Measurements from ENCODE around the gene LIPC. TPM values are rescaled to one million over a fixed set of nuclear protein-coding genes. Genes with fewer than 3 reads are reported as not detected.

Gene LIPC
- 0.11 and 0.37 TPM in 2 replicates for total RNA-seq

GRCh38 chr15:58431221-58432149 lies at the start of gene LIPC:
Gene LIPC, plus strand, starts transcription at chr15:58431991. Its CDS starts 42 bp downstream, at chr15:58432033.

Data from uterine smooth muscle cell (primary cell).